HCT116 (cell line): Measurements from ENCODE around the gene SERINC3. TPM values are rescaled to one million over a fixed set of nuclear protein-coding genes. Genes with fewer than 3 reads are reported as not detected.

Experiments used
- ATAC-seq: fragments of 200-7000 bp; cut with Tn5 transposase; 2 replicates; pipeline ENCODE4 v1.9.1; 2020; ENCODE audit warnings: mild to moderate bottlenecking, moderate library complexity
- BruUV-seq: library from RNA; stranded (reverse); fragments of 400-500 nt; replicated peaks from 2 replicates; lab custom pipeline; 2021; lab: Mats Ljungman, UMichigan
- CTCF ChIA-PET: fragments of 300-600 bp; sonication (Branson Sonifier 250); formaldehyde crosslinking; loops from one replicate; lab custom pipeline; 2021; ENCODE audit warnings: antibody characterized with exemption; lab: Charles Lee
- POLR2A ChIA-PET: fragments of 300-600, 350-600 bp; sonication (Branson Sonifier 250); formaldehyde crosslinking; loops from one replicate; lab custom pipeline; 2021; ENCODE audit warnings: antibody characterized with exemption; lab: Charles Lee
- RAD21 ChIA-PET, 2 experiments: fragments of 300-600 bp; sonication (Branson Sonifier 250); formaldehyde crosslinking; loops; one replicate each; lab custom pipeline; 2023; ENCODE audit warnings: low total read pairs in 2 of 2; ENCODE audit not compliant: uncharacterized antibody in 2 of 2, unreplicated experiment in 2 of 2, low non-redundant PET in 1 of 2; lab: Charles Lee
- DNase-seq: peaks from one replicate; pipeline ENCODE4 v3.0.0-alpha.2; 2010; ENCODE audit warnings: low read depth, low spot score
- H2AFZ ChIP-seq: fragments of 200-600 bp; shearing (Covaris generic), sonication (generic); 2 replicates; pipeline ENCODE4 v1.6.1; 2017; ENCODE audit warnings: low read depth, mixed run types, mixed read lengths, antibody characterized with exemption, low read length; ENCODE audit not compliant: poor library complexity, severe bottlenecking
- H3K27ac ChIP-seq: 2 replicates; pipeline ENCODE4 v1.5.1; 2012; ENCODE audit warnings: low read depth, low read length
- H3K27me3 ChIP-seq: fragments of 200-600 bp; sonication (generic); 2 replicates; pipeline ENCODE4 v1.6.1; 2016; ENCODE audit warnings: mixed run types, low read length, mixed read lengths; ENCODE audit not compliant: insufficient read depth
- H3K36me3 ChIP-seq, 2 experiments: fragments of 200-500 bp in 1 of 2; fragments of 200-600 bp in 1 of 2; sonication (Bioruptor generic) in 1 of 2; sonication (generic) in 1 of 2; 2 replicates each; pipeline versions ENCODE4 v1.5.1 to v1.6.1; 2014 to 2016; ENCODE audit warnings: low read length in 2 of 2, inconsistent platforms in 1 of 2, mixed read lengths in 1 of 2, mixed run types in 1 of 2; ENCODE audit not compliant: insufficient read depth in 2 of 2, control insufficient read depth in 1 of 2
- H3K4me1 ChIP-seq, 2 experiments: fragments of 200-600 bp in 1 of 2; sonication (generic) in 1 of 2; 2 replicates each; pipeline versions ENCODE4 v1.5.1 to v1.6.1; 2012 to 2017; ENCODE audit warnings: low read length in 2 of 2, inconsistent platforms in 1 of 2, mild to moderate bottlenecking in 1 of 2, mixed read lengths in 1 of 2, mixed run types in 1 of 2, moderate library complexity in 1 of 2; ENCODE audit not compliant: insufficient read depth in 2 of 2, control insufficient read depth in 1 of 2
- H3K4me2 ChIP-seq: fragments of 200-600 bp; sonication (generic); 2 replicates; pipeline ENCODE4 v1.6.1; 2017; ENCODE audit warnings: mixed run types, low read length, mixed read lengths
- H3K4me3 ChIP-seq, 2 experiments: fragments of 200-600 bp in 1 of 2; sonication (generic) in 1 of 2; replicated peaks in 1 of 2; 2 replicates each; pipeline ENCODE4 v1.5.1; 2011 to 2016; ENCODE audit warnings: low read length in 2 of 2, control low read depth in 1 of 2, low read depth in 1 of 2, mild to moderate bottlenecking in 1 of 2, mixed read lengths in 1 of 2, mixed run types in 1 of 2
- H3K79me2 ChIP-seq: fragments of 200-600 bp; sonication (generic); 2 replicates; pipeline ENCODE4 v1.6.1; 2017; ENCODE audit warnings: mild to moderate bottlenecking, mixed run types, low read length, moderate library complexity, mixed read lengths; ENCODE audit not compliant: insufficient read depth
- H3K9ac ChIP-seq: fragments of 200-600 bp; sonication (generic); 2 replicates; pipeline ENCODE4 v1.6.1; 2016; ENCODE audit warnings: low read length, mixed read lengths
- H3K9me2 ChIP-seq: fragments of 200-600 bp; sonication (generic), shearing (Covaris generic); 2 replicates; pipeline ENCODE4 v1.6.1; 2017; ENCODE audit warnings: mixed run types, mild to moderate bottlenecking, moderate library complexity; ENCODE audit not compliant: insufficient read depth
- H3K9me3 ChIP-seq, 2 experiments: fragments of 200-500 bp in 1 of 2; fragments of 200-600 bp in 1 of 2; sonication (Bioruptor generic) in 1 of 2; sonication (generic) in 1 of 2; 2 replicates each; pipeline ENCODE4 v1.6.1; 2014 to 2017; ENCODE audit warnings: low read length in 2 of 2, mixed read lengths in 2 of 2, inconsistent platforms in 1 of 2, low read depth in 1 of 2, mild to moderate bottlenecking in 1 of 2, mixed run types in 1 of 2, moderate library complexity in 1 of 2; ENCODE audit not compliant: control insufficient read depth in 1 of 2, insufficient read depth in 1 of 2
- H4K20me1 ChIP-seq: fragments of 200-600 bp; sonication (generic), shearing (Covaris generic); 2 replicates; pipeline ENCODE4 v1.6.1; 2017; ENCODE audit warnings: mixed run types, mild to moderate bottlenecking, moderate library complexity; ENCODE audit not compliant: insufficient read depth
- EGR1 ChIP-seq: IDR thresholded peaks from 2 replicates; pipeline ENCODE4 v1.6.1; 2012; ENCODE audit warnings: low read depth
- EZH2 ChIP-seq: fragments of 200-600 bp; sonication (generic); IDR thresholded peaks from 2 replicates; pipeline ENCODE4 v1.6.1; 2017; ENCODE audit warnings: antibody characterized with exemption, mixed run types
- EZH2phosphoT487 ChIP-seq: fragments of 200-600 bp; IDR thresholded peaks from 2 replicates; pipeline ENCODE4 v1.6.1; 2018; ENCODE audit warnings: antibody characterized with exemption, borderline replicate concordance
- FOSL1 ChIP-seq: IDR thresholded peaks from 2 replicates; pipeline ENCODE4 v1.6.1; 2012; ENCODE audit warnings: low read depth
- JUND ChIP-seq: IDR thresholded peaks from 2 replicates; pipeline ENCODE4 v1.6.1; 2012
- POLR2A ChIP-seq: IDR thresholded peaks from 2 replicates; pipeline ENCODE4 v1.7.0; 2011; ENCODE audit warnings: borderline replicate concordance; ENCODE audit not compliant: insufficient read depth, insufficient read length; ENCODE audit errors: extremely low read depth
- RAD21 ChIP-seq: IDR thresholded peaks from 2 replicates; pipeline ENCODE4 v1.6.1; 2012; ENCODE audit warnings: low read depth, mild to moderate bottlenecking
- SP1 ChIP-seq: IDR thresholded peaks from 2 replicates; pipeline ENCODE4 v1.6.1; 2012; ENCODE audit warnings: low read depth
- TCF7L2 ChIP-seq: IDR thresholded peaks from 2 replicates; pipeline ENCODE4 v1.7.0; 2011; ENCODE audit warnings: borderline replicate concordance, inconsistent platforms; ENCODE audit not compliant: insufficient read depth, insufficient read length; ENCODE audit errors: extremely low read depth
- YY1 ChIP-seq: IDR thresholded peaks from 2 replicates; pipeline ENCODE4 v1.6.1; 2011; ENCODE audit warnings: low read length, low read depth, moderate library complexity, mild to moderate bottlenecking; ENCODE audit not compliant: insufficient replicate concordance; ENCODE audit errors: extremely low read depth
- ZFX ChIP-seq: fragments of 450-650 bp; IDR thresholded peaks from 2 replicates; pipeline ENCODE4 v1.6.1; 2017
- ZNF274 ChIP-seq: fragments of 200-500 bp; sonication (Bioruptor generic); IDR thresholded peaks from 2 replicates; pipeline ENCODE4 v1.6.1; 2014; ENCODE audit warnings: mild to moderate bottlenecking, low read depth, low read length, inconsistent platforms
- intact Hi-C: fragments of 100-400 bp; cut with micrococcal nuclease; formaldehyde crosslinking; loops from 2 replicates; pipeline ENCODE4 v1.10.0; 2022
- total RNA-seq: library from RNA; stranded (reverse); gene quantifications from one replicate; pipeline ENCODE4 v1.2.1, GENCODE V29; 2021; ENCODE audit not compliant: unreplicated experiment
- TF ChIP-seq, protein P1 (sequence below): IDR thresholded peaks from 2 replicates; pipeline ENCODE4 v1.6.1; 2012
- TF ChIP-seq, protein P2 (sequence below): IDR thresholded peaks from 2 replicates; pipeline ENCODE4 v1.6.1; 2011; ENCODE audit warnings: mild to moderate bottlenecking, low read length, moderate library complexity; ENCODE audit not compliant: insufficient replicate concordance; ENCODE audit errors: extremely low read depth

The SERINC3 gene
- total RNA-seq, 1 experiment from 2014 or later = 56.8 TPM

DNA sequence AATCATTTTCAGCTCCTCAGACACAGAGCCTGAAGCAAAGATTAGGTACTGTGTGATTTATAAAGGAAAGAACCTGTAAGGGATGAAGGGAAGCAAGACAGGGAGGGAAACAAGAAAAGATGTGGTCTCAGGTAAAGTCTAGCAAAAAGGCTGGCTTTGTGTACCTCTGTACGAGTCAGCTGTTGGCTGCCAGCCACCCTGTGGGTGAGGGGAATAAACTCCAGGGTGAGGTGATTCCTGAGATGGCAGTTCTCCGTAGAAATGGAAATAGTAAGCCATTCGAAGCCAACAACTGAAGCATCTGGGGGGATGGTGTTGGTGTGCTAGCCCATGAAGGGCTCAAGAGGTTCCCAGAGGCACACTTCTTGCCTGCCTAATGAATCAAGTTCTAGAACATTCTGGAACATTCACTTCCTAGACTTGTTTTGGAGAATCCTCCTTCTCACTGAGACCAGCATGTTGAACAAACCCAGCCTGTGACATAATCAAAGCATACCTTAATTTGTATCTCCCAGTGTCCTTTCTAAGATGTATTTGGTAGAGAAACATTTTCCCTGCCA lies 56.8 kb downstream of the SERINC3 start:
- Histone ChIP-seq H3K27ac (no peak overlapping the region), H3K9ac (no peak overlapping the region), H3K9me2 (no peaks in the 10 kb centered on the region), H2AFZ (no peak overlapping the region), H3K4me1 (peaks cover 0 to 8% of the 10 kb centered on the region in 2 experiments; a peak in 1 of 4 replicates), H3K4me2 (no peak overlapping the region), H3K9me3 (no peaks in the 10 kb centered on the region), H3K79me2 (no peaks in the 10 kb centered on the region), H3K4me3 (no peak overlapping the region), H4K20me1 (no peaks in the 10 kb centered on the region), H3K27me3 (no peaks in the 10 kb centered on the region), H3K36me3 (no peaks in the 10 kb centered on the region)
- RAD21 ChIA-PET = no interaction called here
- POLR2A ChIA-PET = no interaction called here
- TF ChIP-seq EGR1 (no peak), JUND (no peak), ZFX (no peak), FOSL1 (no peak), RAD21 (no peak), POLR2A (no peak), YY1 (no peak), EZH2phosphoT487 (no peak), TCF7L2 (no peak), SP1 (no peak), ZNF274 (no peak), EZH2 (no peak)
- TF ChIP-seq, protein P1, sequence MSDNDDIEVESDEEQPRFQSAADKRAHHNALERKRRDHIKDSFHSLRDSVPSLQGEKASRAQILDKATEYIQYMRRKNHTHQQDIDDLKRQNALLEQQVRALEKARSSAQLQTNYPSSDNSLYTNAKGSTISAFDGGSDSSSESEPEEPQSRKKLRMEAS = no peak
- TF ChIP-seq, protein P2, sequence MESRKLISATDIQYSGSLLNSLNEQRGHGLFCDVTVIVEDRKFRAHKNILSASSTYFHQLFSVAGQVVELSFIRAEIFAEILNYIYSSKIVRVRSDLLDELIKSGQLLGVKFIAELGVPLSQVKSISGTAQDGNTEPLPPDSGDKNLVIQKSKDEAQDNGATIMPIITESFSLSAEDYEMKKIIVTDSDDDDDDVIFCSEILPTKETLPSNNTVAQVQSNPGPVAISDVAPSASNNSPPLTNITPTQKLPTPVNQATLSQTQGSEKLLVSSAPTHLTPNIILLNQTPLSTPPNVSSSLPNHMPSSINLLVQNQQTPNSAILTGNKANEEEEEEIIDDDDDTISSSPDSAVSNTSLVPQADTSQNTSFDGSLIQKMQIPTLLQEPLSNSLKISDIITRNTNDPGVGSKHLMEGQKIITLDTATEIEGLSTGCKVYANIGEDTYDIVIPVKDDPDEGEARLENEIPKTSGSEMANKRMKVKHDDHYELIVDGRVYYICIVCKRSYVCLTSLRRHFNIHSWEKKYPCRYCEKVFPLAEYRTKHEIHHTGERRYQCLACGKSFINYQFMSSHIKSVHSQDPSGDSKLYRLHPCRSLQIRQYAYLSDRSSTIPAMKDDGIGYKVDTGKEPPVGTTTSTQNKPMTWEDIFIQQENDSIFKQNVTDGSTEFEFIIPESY = no peak
- intact Hi-C loops = loop anchor here (10.0 kb wide), 1 partner anchor 150 kb away; the partner anchor contains the start of gene FITM2
- ATAC-seq (no peak), DNase-seq (no peak)
- no TSS peak for BruUV-seq
- CTCF ChIA-PET = no interaction called here
